Measurements from ENCODE around the gene SFXN5. TPM values are rescaled to one million over a fixed set of nuclear protein-coding genes. Genes with fewer than 3 reads are reported as not detected.

The SFXN5 gene
- total RNA-seq, 1 donor from 2014 or later: 9.8 TPM

- no peaks in the 10 kb centered on the region for H3K27me3 ChIP-seq
- TF ChIP-seq POLR2AphosphoS5 (IDR thresholded peaks at IDR 0.05; ENCODE audit: insufficient read depth in 1 of 2, low read depth in 1 of 2) (no peak), CTCF (IDR thresholded peaks at IDR 0.05) (no peak), POLR2A (IDR thresholded peaks at IDR 0.05) (no peak)
- no peaks in the 10 kb centered on the region for H3K36me3 ChIP-seq
- intact Hi-C loops (cut with DNase I): no loop called here
- no peaks in the 10 kb centered on the region for H3K4me1 ChIP-seq
- H3K27ac ChIP-seq: no peak overlapping the region
- no peak overlapping the region for H3K4me3 ChIP-seq
- DNase-seq (ENCODE audit: extremely low spot score in 2 of 2): no peak
- no peaks in the 10 kb centered on the region for H3K9me3 ChIP-seq
Observed at GRCh38 chr2:72950558-72951255, 120.8 kb downstream of the SFXN5 start.

- Histone ChIP-seq H3K27ac (no peak overlapping the region), H3K36me3 (no peaks in the 10 kb centered on the region), H3K27me3 (no peaks in the 10 kb centered on the region), H3K9me3 (no peaks in the 10 kb centered on the region), H3K4me3 (no peak overlapping the region), H3K4me1 (no peaks in the 10 kb centered on the region)
- intact Hi-C loops (cut with DNase I): no loop called here
- TF ChIP-seq POLR2AphosphoS5 (IDR thresholded peaks at IDR 0.05; ENCODE audit: insufficient read depth in 1 of 2, low read depth in 1 of 2) (no peak), POLR2A (IDR thresholded peaks at IDR 0.05) (no peak), CTCF (IDR thresholded peaks at IDR 0.05) (no peak)
- DNase-seq (ENCODE audit: extremely low spot score in 2 of 2): no peak
Observed at GRCh38 chr2:72949642-72950041, 121.9 kb downstream of the SFXN5 start.

- intact Hi-C loops (cut with DNase I): no loop called here
- no peak for DNase-seq (ENCODE audit: extremely low spot score in 2 of 2)
- TF ChIP-seq POLR2A (IDR thresholded peaks at IDR 0.05) (no peak), POLR2AphosphoS5 (IDR thresholded peaks at IDR 0.05; ENCODE audit: insufficient read depth in 1 of 2, low read depth in 1 of 2) (no peak), CTCF (IDR thresholded peaks at IDR 0.05) (no peak)
- Histone ChIP-seq H3K9me3 (no peaks in the 10 kb centered on the region), H3K36me3 (no peaks in the 10 kb centered on the region), H3K27ac (no peak overlapping the region), H3K4me1 (no peaks in the 10 kb centered on the region), H3K4me3 (no peak overlapping the region), H3K27me3 (no peaks in the 10 kb centered on the region)
Observed at GRCh38 chr2:72949045-72949444, 122.5 kb downstream of the SFXN5 start.

- intact Hi-C loops (cut with DNase I): no loop called here
- Histone ChIP-seq H3K36me3 (no peaks in the 10 kb centered on the region), H3K4me1 (no peaks in the 10 kb centered on the region), H3K27me3 (no peaks in the 10 kb centered on the region), H3K4me3 (no peak overlapping the region), H3K27ac (no peak overlapping the region), H3K9me3 (no peaks in the 10 kb centered on the region)
- TF ChIP-seq POLR2AphosphoS5 (IDR thresholded peaks at IDR 0.05; ENCODE audit: insufficient read depth in 1 of 2, low read depth in 1 of 2): no peak
- no peak for TF ChIP-seq CTCF (IDR thresholded peaks at IDR 0.05)
- TF ChIP-seq POLR2A (IDR thresholded peaks at IDR 0.05): no peak
- DNase-seq (ENCODE audit: extremely low spot score in 2 of 2): no peak
Observed at GRCh38 chr2:72947952-72948830, 123.3 kb downstream of the SFXN5 start.

- Histone ChIP-seq H3K36me3 (no peaks in the 10 kb centered on the region), H3K9me3 (no peaks in the 10 kb centered on the region), H3K27me3 (no peaks in the 10 kb centered on the region), H3K4me3 (no peak overlapping the region), H3K27ac (no peak overlapping the region), H3K4me1 (no peaks in the 10 kb centered on the region)
- DNase-seq (ENCODE audit: extremely low spot score in 2 of 2): no peak
- TF ChIP-seq CTCF (IDR thresholded peaks at IDR 0.05) (no peak), POLR2A (IDR thresholded peaks at IDR 0.05) (no peak), POLR2AphosphoS5 (IDR thresholded peaks at IDR 0.05; ENCODE audit: insufficient read depth in 1 of 2, low read depth in 1 of 2) (no peak)
- intact Hi-C loops (cut with DNase I): no loop called here
Observed at GRCh38 chr2:72946466-72946865, 125.0 kb downstream of the SFXN5 start.

Data from vagina (tissue), 2 donors.